ENCODE data around the gene DMD. TPM values are rescaled to one million over a fixed set of nuclear protein-coding genes. Genes with fewer than 3 reads are reported as not detected.

Gene DMD
- total and polyA plus RNA-seq, 2 experiments from 2014 or later = 1.5 to 2.0 TPM

GRCh38 chrX:32289356-32289755 lies 922.0 kb downstream of the DMD start:
- Histone ChIP-seq H3K36me3 (ENCODE audit: low read depth) (no peaks in the 10 kb centered on the region), H3K4me3 (no peak overlapping the region), H3K79me2 (ENCODE audit: insufficient read depth) (no peaks in the 10 kb centered on the region), H3K4me2 (ENCODE audit: unreplicated experiment) (no peak overlapping the region), H2AFZ (no peak overlapping the region), H3K4me1 (ENCODE audit: insufficient read depth) (no peaks in the 10 kb centered on the region), H3K27me3 (replicated peaks; ENCODE audit: insufficient read depth) (no peaks in the 10 kb centered on the region), H3K27ac (no peak overlapping the region), H4K20me1 (ENCODE audit: insufficient read depth) (no peaks in the 10 kb centered on the region), H3K9ac (no peak overlapping the region), H3F3A (ENCODE audit: insufficient read depth) (no peaks in the 10 kb centered on the region), H3K9me2 (ENCODE audit: insufficient read depth) (no peaks in the 10 kb centered on the region), H3K9me3 (ENCODE audit: low read depth) (no peaks in the 10 kb centered on the region)
- no peak for TF ChIP-seq EZH2phosphoT487 (IDR thresholded peaks at IDR 0.05; ENCODE audit: insufficient read depth, low read depth)
- TF ChIP-seq EZH2 (IDR thresholded peaks at IDR 0.05; ENCODE audit: insufficient read depth, poor library complexity, severe bottlenecking) = no peak
- 18 to 23% methylated on average over 3 of the region's 3 CpGs for WGBS, 2 experiments (ENCODE audit: low coverage in 1 of 2, low lambda C conversion rate in 2 of 2, missing lambda C conversion rate in 2 of 2)
- DNase-seq = no peak
- in situ Hi-C loops (cut with MboI) = no loop called here

- in situ Hi-C loops (cut with MboI) = no loop called here
- H2AFZ ChIP-seq = no peak overlapping the region
- H3K9ac ChIP-seq = no peak overlapping the region
- no peak for TF ChIP-seq EZH2phosphoT487 (IDR thresholded peaks at IDR 0.05; ENCODE audit: insufficient read depth, low read depth)
- TF ChIP-seq EZH2 (IDR thresholded peaks at IDR 0.05; ENCODE audit: insufficient read depth, poor library complexity, severe bottlenecking) = no peak
- no peaks in the 10 kb centered on the region for H3K4me1 ChIP-seq (ENCODE audit: insufficient read depth)
- H3K4me2 ChIP-seq (ENCODE audit: unreplicated experiment) = no peak overlapping the region
- H3K79me2 ChIP-seq (ENCODE audit: insufficient read depth) = no peaks in the 10 kb centered on the region
- H3K36me3 ChIP-seq (ENCODE audit: low read depth) = no peaks in the 10 kb centered on the region
- no peaks in the 10 kb centered on the region for H3F3A ChIP-seq (ENCODE audit: insufficient read depth)
- DNase-seq = no peak
- H3K9me3 ChIP-seq (ENCODE audit: low read depth) = no peaks in the 10 kb centered on the region
- H3K4me3 ChIP-seq = no peak overlapping the region
- no peaks in the 10 kb centered on the region for H4K20me1 ChIP-seq (ENCODE audit: insufficient read depth)
- H3K27ac ChIP-seq = no peak overlapping the region
- 0 to 4% methylated on average over 1 of the region's 1 CpG for WGBS, 2 experiments (ENCODE audit: low coverage in 1 of 2, low lambda C conversion rate in 2 of 2, missing lambda C conversion rate in 2 of 2)
- H3K9me2 ChIP-seq (ENCODE audit: insufficient read depth) = no peaks in the 10 kb centered on the region
- H3K27me3 ChIP-seq (replicated peaks; ENCODE audit: insufficient read depth) = no peaks in the 10 kb centered on the region
These were observed 929.5 kb downstream of the DMD start for GRCh38 chrX:32281853-32282252.

- in situ Hi-C loops (cut with MboI) = no loop called here
- H3K79me2 ChIP-seq (ENCODE audit: insufficient read depth) = no peaks in the 10 kb centered on the region
- H4K20me1 ChIP-seq (ENCODE audit: insufficient read depth) = no peaks in the 10 kb centered on the region
- no peak overlapping the region for H2AFZ ChIP-seq
- WGBS, 2 experiments (ENCODE audit: low coverage in 1 of 2, low lambda C conversion rate in 2 of 2, missing lambda C conversion rate in 2 of 2) = 9 to 11% methylated on average over 3 of the region's 3 CpGs
- H3K9me3 ChIP-seq (ENCODE audit: low read depth) = no peaks in the 10 kb centered on the region
- no peaks in the 10 kb centered on the region for H3F3A ChIP-seq (ENCODE audit: insufficient read depth)
- DNase-seq = no peak
- no peak overlapping the region for H3K4me3 ChIP-seq
- no peaks in the 10 kb centered on the region for H3K27me3 ChIP-seq (replicated peaks; ENCODE audit: insufficient read depth)
- H3K4me2 ChIP-seq (ENCODE audit: unreplicated experiment) = no peak overlapping the region
- H3K36me3 ChIP-seq (ENCODE audit: low read depth) = no peaks in the 10 kb centered on the region
- no peaks in the 10 kb centered on the region for H3K4me1 ChIP-seq (ENCODE audit: insufficient read depth)
- TF ChIP-seq EZH2phosphoT487 (IDR thresholded peaks at IDR 0.05; ENCODE audit: insufficient read depth, low read depth) (no peak), EZH2 (IDR thresholded peaks at IDR 0.05; ENCODE audit: insufficient read depth, poor library complexity, severe bottlenecking) (no peak)
- H3K9ac ChIP-seq = no peak overlapping the region
- H3K27ac ChIP-seq = no peak overlapping the region
- H3K9me2 ChIP-seq (ENCODE audit: insufficient read depth) = no peaks in the 10 kb centered on the region
These were observed 930.4 kb downstream of the DMD start for GRCh38 chrX:32280921-32281320.

GRCh38 chrX:32280489-32280888 lies 930.9 kb downstream of the DMD start:
- WGBS, 2 experiments (ENCODE audit: low coverage in 1 of 2, low lambda C conversion rate in 2 of 2, missing lambda C conversion rate in 2 of 2) = 2 to 3% methylated on average over 2 of the region's 2 CpGs
- Histone ChIP-seq H3K9ac (no peak overlapping the region), H3K36me3 (ENCODE audit: low read depth) (no peaks in the 10 kb centered on the region), H3K27me3 (replicated peaks; ENCODE audit: insufficient read depth) (no peaks in the 10 kb centered on the region), H3K4me3 (no peak overlapping the region), H3K27ac (no peak overlapping the region), H2AFZ (no peak overlapping the region), H3K79me2 (ENCODE audit: insufficient read depth) (no peaks in the 10 kb centered on the region), H3K4me1 (ENCODE audit: insufficient read depth) (no peaks in the 10 kb centered on the region), H3F3A (ENCODE audit: insufficient read depth) (no peaks in the 10 kb centered on the region), H3K9me2 (ENCODE audit: insufficient read depth) (no peaks in the 10 kb centered on the region), H3K9me3 (ENCODE audit: low read depth) (no peaks in the 10 kb centered on the region), H3K4me2 (ENCODE audit: unreplicated experiment) (no peak overlapping the region), H4K20me1 (ENCODE audit: insufficient read depth) (no peaks in the 10 kb centered on the region)
- DNase-seq = no peak
- in situ Hi-C loops (cut with MboI) = no loop called here
- TF ChIP-seq EZH2phosphoT487 (IDR thresholded peaks at IDR 0.05; ENCODE audit: insufficient read depth, low read depth) (no peak), EZH2 (IDR thresholded peaks at IDR 0.05; ENCODE audit: insufficient read depth, poor library complexity, severe bottlenecking) (no peak)

GRCh38 chrX:32276153-32276552 lies 935.2 kb downstream of the DMD start:
- in situ Hi-C loops (cut with MboI) = no loop called here
- WGBS, 2 experiments (ENCODE audit: low coverage in 1 of 2, low lambda C conversion rate in 2 of 2, missing lambda C conversion rate in 2 of 2) = 10 to 19% methylated on average over 3 of the region's 3 CpGs
- H3K9me3 ChIP-seq (ENCODE audit: low read depth) = no peaks in the 10 kb centered on the region
- no peaks in the 10 kb centered on the region for H3K27me3 ChIP-seq (replicated peaks; ENCODE audit: insufficient read depth)
- no peaks in the 10 kb centered on the region for H3F3A ChIP-seq (ENCODE audit: insufficient read depth)
- DNase-seq = no peak
- H3K79me2 ChIP-seq (ENCODE audit: insufficient read depth) = no peaks in the 10 kb centered on the region
- no peaks in the 10 kb centered on the region for H4K20me1 ChIP-seq (ENCODE audit: insufficient read depth)
- no peak overlapping the region for H2AFZ ChIP-seq
- TF ChIP-seq EZH2 (IDR thresholded peaks at IDR 0.05; ENCODE audit: insufficient read depth, poor library complexity, severe bottlenecking) (no peak), EZH2phosphoT487 (IDR thresholded peaks at IDR 0.05; ENCODE audit: insufficient read depth, low read depth) (no peak)
- H3K36me3 ChIP-seq (ENCODE audit: low read depth) = no peaks in the 10 kb centered on the region
- no peaks in the 10 kb centered on the region for H3K4me1 ChIP-seq (ENCODE audit: insufficient read depth)
- H3K4me3 ChIP-seq = no peak overlapping the region
- no peak overlapping the region for H3K27ac ChIP-seq
- no peaks in the 10 kb centered on the region for H3K9me2 ChIP-seq (ENCODE audit: insufficient read depth)
- no peak overlapping the region for H3K9ac ChIP-seq
- no peak overlapping the region for H3K4me2 ChIP-seq (ENCODE audit: unreplicated experiment)

All from GM23248 (cell line).